ENCODE measurements around the gene LYRM7. TPM values are rescaled to one million over a fixed set of nuclear protein-coding genes. Genes with fewer than 3 reads are reported as not detected.
"Not testable (repeated sequence)": the region's sequence is repeated elsewhere in the genome, so short reads cannot be mapped to it uniquely, and the experiment has no call there.

LYRM7 gene
- total RNA-seq, 1 donor from 2014 or later: 4.4 TPM

- no peak for DNase-seq (ENCODE audit: low read depth in 2 of 2)
Observed at GRCh38 chr5:131180407-131180806, 9.7 kb downstream of the LYRM7 start.

- DNase-seq (ENCODE audit: low read depth in 2 of 2): no peak
Observed at GRCh38 chr5:131182839-131183238, 12.1 kb downstream of the LYRM7 start.

GRCh38 chr5:131185523-131186104 lies 14.9 kb downstream of the LYRM7 start:
- DNase-seq (ENCODE audit: low read depth in 2 of 2): no peak

GRCh38 chr5:131186561-131187256 lies 16.0 kb downstream of the LYRM7 start:
- no peak for DNase-seq (ENCODE audit: low read depth in 2 of 2)

- peak in 1 of 2 donors; percentile 57 for DNase-seq (ENCODE audit: low read depth in 2 of 2)
Observed at GRCh38 chr5:131193106-131193505, 22.4 kb downstream of the LYRM7 start.

GRCh38 chr5:131193897-131194296 lies 23.2 kb downstream of the LYRM7 start:
- DNase-seq (ENCODE audit: low read depth in 2 of 2): not testable (repeated sequence)

- no peak for DNase-seq (ENCODE audit: low read depth in 2 of 2)
Observed at GRCh38 chr5:131194725-131195124, 24.0 kb downstream of the LYRM7 start.

GRCh38 chr5:131195696-131196095 lies 25.0 kb downstream of the LYRM7 start:
- no peak for DNase-seq (ENCODE audit: low read depth in 2 of 2)

GRCh38 chr5:131196331-131196730 lies 25.6 kb downstream of the LYRM7 start:
- no peak for DNase-seq (ENCODE audit: low read depth in 2 of 2)

- no peak for DNase-seq (ENCODE audit: low read depth in 2 of 2)
Observed at GRCh38 chr5:131198625-131199024, 27.9 kb downstream of the LYRM7 start.

GRCh38 chr5:131200560-131200959 lies 29.8 kb downstream of the LYRM7 start:
- no peak for DNase-seq (ENCODE audit: low read depth in 2 of 2)

- no peak for DNase-seq (ENCODE audit: low read depth in 2 of 2)
Observed at GRCh38 chr5:131204964-131205363, 34.2 kb downstream of the LYRM7 start.

- no peak for DNase-seq (ENCODE audit: low read depth in 2 of 2)
Observed at GRCh38 chr5:131206061-131206460, 35.3 kb downstream of the LYRM7 start.

GRCh38 chr5:131206772-131207171 lies 36.0 kb downstream of the LYRM7 start:
- DNase-seq (ENCODE audit: low read depth in 2 of 2): no peak

- DNase-seq (ENCODE audit: low read depth in 2 of 2): no peak
Observed at GRCh38 chr5:131209175-131209505, 38.4 kb downstream of the LYRM7 start.

- DNase-seq (ENCODE audit: low read depth in 2 of 2): no peak
Observed at GRCh38 chr5:131209506-131210150, 38.9 kb downstream of the LYRM7 start.

- DNase-seq (ENCODE audit: low read depth in 2 of 2): no peak
Observed at GRCh38 chr5:131210151-131210510, 39.4 kb downstream of the LYRM7 start.

GRCh38 chr5:131211669-131212068 lies 40.9 kb downstream of the LYRM7 start:
- DNase-seq (ENCODE audit: low read depth in 2 of 2): no peak

GRCh38 chr5:131212471-131213021 lies 41.8 kb downstream of the LYRM7 start:
- DNase-seq (ENCODE audit: low read depth in 2 of 2): no peak

- no peak for DNase-seq (ENCODE audit: low read depth in 2 of 2)
Observed at GRCh38 chr5:131214609-131215227, 44.0 kb downstream of the LYRM7 start.

GRCh38 chr5:131217791-131218190 lies 47.0 kb downstream of the LYRM7 start:
- no peak for DNase-seq (ENCODE audit: low read depth in 2 of 2)

- no peak for DNase-seq (ENCODE audit: low read depth in 2 of 2)
Observed at GRCh38 chr5:131218392-131218791, 47.6 kb downstream of the LYRM7 start.

Data from lung microvascular endothelial cell (primary cell).